Panc1 (cell line): ENCODE results near the gene GIMAP5.

ENCODE experiments used
- CTCF ChIP-seq: fragments of 450-650 bp; IDR thresholded peaks from 2 replicates; pipeline ENCODE4 v1.5.1; 2017; ENCODE audit warnings: mild to moderate bottlenecking
- POLR2AphosphoS5 ChIP-seq: IDR thresholded peaks from 2 replicates; pipeline ENCODE4 v1.6.1; 2012; ENCODE audit warnings: mild to moderate bottlenecking, low read depth, low read length, moderate library complexity
- TCF7L2 ChIP-seq: IDR thresholded peaks from 2 replicates; pipeline ENCODE4 v1.6.1; 2011; ENCODE audit warnings: mild to moderate bottlenecking, low read depth, low read length, inconsistent platforms
- TF ChIP-seq, protein P1 (sequence below), 2 experiments: IDR thresholded peaks; 2 replicates each; pipeline ENCODE4 v1.6.1; 2011 to 2012; ENCODE audit warnings: low read depth in 2 of 2, control low read depth in 1 of 2, low read length in 1 of 2, mild to moderate bottlenecking in 1 of 2, moderate library complexity in 1 of 2; ENCODE audit not compliant: insufficient read depth in 1 of 2

- TF ChIP-seq CTCF (no peak), TCF7L2 (no peak), POLR2AphosphoS5 (no peak)
- TF ChIP-seq, protein P1, sequence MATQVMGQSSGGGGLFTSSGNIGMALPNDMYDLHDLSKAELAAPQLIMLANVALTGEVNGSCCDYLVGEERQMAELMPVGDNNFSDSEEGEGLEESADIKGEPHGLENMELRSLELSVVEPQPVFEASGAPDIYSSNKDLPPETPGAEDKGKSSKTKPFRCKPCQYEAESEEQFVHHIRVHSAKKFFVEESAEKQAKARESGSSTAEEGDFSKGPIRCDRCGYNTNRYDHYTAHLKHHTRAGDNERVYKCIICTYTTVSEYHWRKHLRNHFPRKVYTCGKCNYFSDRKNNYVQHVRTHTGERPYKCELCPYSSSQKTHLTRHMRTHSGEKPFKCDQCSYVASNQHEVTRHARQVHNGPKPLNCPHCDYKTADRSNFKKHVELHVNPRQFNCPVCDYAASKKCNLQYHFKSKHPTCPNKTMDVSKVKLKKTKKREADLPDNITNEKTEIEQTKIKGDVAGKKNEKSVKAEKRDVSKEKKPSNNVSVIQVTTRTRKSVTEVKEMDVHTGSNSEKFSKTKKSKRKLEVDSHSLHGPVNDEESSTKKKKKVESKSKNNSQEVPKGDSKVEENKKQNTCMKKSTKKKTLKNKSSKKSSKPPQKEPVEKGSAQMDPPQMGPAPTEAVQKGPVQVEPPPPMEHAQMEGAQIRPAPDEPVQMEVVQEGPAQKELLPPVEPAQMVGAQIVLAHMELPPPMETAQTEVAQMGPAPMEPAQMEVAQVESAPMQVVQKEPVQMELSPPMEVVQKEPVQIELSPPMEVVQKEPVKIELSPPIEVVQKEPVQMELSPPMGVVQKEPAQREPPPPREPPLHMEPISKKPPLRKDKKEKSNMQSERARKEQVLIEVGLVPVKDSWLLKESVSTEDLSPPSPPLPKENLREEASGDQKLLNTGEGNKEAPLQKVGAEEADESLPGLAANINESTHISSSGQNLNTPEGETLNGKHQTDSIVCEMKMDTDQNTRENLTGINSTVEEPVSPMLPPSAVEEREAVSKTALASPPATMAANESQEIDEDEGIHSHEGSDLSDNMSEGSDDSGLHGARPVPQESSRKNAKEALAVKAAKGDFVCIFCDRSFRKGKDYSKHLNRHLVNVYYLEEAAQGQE (IDR thresholded peaks at IDR 0.05; ENCODE audit: insufficient read depth in 1 of 2, low read depth in 2 of 2, low read length in 1 of 2), result no peak
These were observed 43.1 kb downstream of the GIMAP5 start for GRCh38 chr7:150780292-150780691.
